Neural cell (in vitro differentiated cells): ENCODE results near the gene SPDYE4.

Source experiments
- EZH2 ChIP-seq: fragments of 200-600, 300-800 bp; shearing (Covaris generic), sonication (generic); IDR thresholded peaks from 2 replicates; pipeline ENCODE4 v1.6.1; 2014; ENCODE audit warnings: antibody characterized with exemption, low read length, borderline replicate concordance, mild to moderate bottlenecking; ENCODE audit not compliant: insufficient read depth, poor library complexity, severe bottlenecking
- POLR2AphosphoS5 ChIP-seq: IDR thresholded peaks from 2 replicates; pipeline ENCODE4 v1.6.1; 2012
- RAD21 ChIP-seq: fragments of 450-650 bp; conservative IDR thresholded peaks from 2 replicates; pipeline ENCODE4 v1.6.1; 2014; ENCODE audit warnings: antibody characterized with exemption, mild to moderate bottlenecking, moderate library complexity
- SMC3 ChIP-seq: fragments of 450-650 bp; conservative IDR thresholded peaks from 2 replicates; pipeline ENCODE4 v1.6.1; 2014; ENCODE audit warnings: antibody characterized with exemption, mild to moderate bottlenecking, moderate library complexity; ENCODE audit not compliant: poor library complexity
- TF ChIP-seq, protein P1 (sequence below): fragments of 450-650 bp; IDR thresholded peaks from 2 replicates; pipeline ENCODE4 v1.5.1; 2014; ENCODE audit warnings: antibody characterized with exemption, mild to moderate bottlenecking, moderate library complexity; ENCODE audit not compliant: poor library complexity, severe bottlenecking

DNA sequence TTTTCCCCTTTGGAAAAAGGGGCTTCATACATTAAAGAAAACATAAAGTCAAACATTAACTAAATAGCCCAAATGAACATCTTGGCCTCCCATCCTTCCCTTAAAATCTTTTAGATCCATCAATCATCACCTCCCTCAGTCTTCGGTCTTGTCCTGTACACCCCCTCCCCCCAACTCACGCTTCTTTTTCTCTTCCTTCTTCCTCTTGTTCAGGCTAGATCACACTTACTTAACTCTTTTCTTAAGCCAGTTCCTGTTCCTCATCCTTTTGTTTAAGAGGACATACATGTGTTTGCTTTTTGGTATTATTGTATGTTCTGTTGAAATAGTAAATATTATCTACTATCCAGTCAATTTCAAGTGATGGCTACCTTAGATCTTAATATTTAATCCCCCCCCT is 35.3 kb upstream of the SPDYE4 start:
- TF ChIP-seq, protein P1, sequence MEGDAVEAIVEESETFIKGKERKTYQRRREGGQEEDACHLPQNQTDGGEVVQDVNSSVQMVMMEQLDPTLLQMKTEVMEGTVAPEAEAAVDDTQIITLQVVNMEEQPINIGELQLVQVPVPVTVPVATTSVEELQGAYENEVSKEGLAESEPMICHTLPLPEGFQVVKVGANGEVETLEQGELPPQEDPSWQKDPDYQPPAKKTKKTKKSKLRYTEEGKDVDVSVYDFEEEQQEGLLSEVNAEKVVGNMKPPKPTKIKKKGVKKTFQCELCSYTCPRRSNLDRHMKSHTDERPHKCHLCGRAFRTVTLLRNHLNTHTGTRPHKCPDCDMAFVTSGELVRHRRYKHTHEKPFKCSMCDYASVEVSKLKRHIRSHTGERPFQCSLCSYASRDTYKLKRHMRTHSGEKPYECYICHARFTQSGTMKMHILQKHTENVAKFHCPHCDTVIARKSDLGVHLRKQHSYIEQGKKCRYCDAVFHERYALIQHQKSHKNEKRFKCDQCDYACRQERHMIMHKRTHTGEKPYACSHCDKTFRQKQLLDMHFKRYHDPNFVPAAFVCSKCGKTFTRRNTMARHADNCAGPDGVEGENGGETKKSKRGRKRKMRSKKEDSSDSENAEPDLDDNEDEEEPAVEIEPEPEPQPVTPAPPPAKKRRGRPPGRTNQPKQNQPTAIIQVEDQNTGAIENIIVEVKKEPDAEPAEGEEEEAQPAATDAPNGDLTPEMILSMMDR = no peak
- no peak for TF ChIP-seq EZH2
- no peak for TF ChIP-seq RAD21
- TF ChIP-seq SMC3 = no peak
- no peak for TF ChIP-seq POLR2AphosphoS5
